Measurements from ENCODE around the gene C1orf141.
A peak's percentile ranks its signal among the peaks of the same experiment; 100 is the strongest.
"Not testable (repeated sequence)": the region's sequence is repeated elsewhere in the genome, so short reads cannot be mapped to it uniquely, and the experiment has no call there.

Gene C1orf141

DNA sequence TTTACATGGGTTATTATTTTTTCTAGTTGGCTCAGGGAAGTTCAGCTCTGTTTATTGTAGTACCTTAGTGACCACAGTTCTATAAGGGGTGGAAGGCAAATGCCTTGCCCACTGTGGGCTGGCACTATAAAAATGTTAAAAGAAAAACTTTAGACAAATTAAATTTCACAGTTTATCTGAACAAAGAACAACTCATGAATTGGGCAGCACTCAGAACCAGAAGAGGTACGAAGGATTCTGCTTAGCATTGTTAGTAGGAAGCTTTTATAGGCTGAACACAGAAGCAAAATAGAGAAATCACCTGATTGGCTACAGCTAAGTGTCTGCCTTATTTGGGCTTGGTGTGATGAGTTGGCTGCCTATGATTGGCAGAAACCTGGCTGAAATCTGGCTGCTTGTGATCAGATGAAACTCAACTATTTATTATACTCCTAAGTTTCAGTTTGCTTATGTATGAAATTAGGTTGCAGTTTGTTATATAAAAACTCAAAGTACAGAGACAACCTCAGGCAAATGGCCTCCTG is 45.0 kb downstream of the C1orf141 start:
- no peak for DNase-seq (ENCODE audit: low read depth in 2 of 3, low spot score in 1 of 3)

GRCh38 chr1:67088440-67088839 is 46.3 kb downstream of the C1orf141 start:
- no peak for DNase-seq (ENCODE audit: low read depth in 2 of 3, low spot score in 1 of 3)

- DNase-seq (ENCODE audit: low read depth in 2 of 3, low spot score in 1 of 3), result no peak
Measured at GRCh38 chr1:67085326-67085725, 49.4 kb downstream of the C1orf141 start.

GRCh38 chr1:67084765-67085318 is 49.9 kb downstream of the C1orf141 start:
- DNase-seq (ENCODE audit: low read depth in 2 of 3, low spot score in 1 of 3), result no peak

DNA sequence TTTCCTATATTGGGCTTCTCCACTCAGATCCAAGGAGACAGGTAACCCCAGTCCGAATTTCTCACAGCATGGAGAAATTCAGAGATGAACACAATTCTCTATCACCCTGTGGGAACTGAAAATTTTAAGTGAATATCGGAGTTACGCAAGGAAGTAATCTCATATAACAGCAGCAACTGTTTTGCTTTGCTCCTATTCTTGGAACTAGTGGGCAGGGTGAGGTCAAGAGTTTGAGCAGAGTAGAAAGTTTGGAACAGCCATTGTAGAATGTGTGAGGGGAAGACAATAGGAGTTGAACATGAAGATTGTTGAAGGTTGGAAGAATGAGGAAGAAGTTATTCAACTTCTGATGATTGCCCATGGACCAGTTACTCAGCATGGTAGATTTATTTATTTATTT is 56.5 kb downstream of the C1orf141 start:
- no peak for DNase-seq (ENCODE audit: low read depth in 2 of 3, low spot score in 1 of 3)

- no peak for DNase-seq (ENCODE audit: low read depth in 2 of 3, low spot score in 1 of 3)
Measured at GRCh38 chr1:67077593-67077992, 57.2 kb downstream of the C1orf141 start.

DNA sequence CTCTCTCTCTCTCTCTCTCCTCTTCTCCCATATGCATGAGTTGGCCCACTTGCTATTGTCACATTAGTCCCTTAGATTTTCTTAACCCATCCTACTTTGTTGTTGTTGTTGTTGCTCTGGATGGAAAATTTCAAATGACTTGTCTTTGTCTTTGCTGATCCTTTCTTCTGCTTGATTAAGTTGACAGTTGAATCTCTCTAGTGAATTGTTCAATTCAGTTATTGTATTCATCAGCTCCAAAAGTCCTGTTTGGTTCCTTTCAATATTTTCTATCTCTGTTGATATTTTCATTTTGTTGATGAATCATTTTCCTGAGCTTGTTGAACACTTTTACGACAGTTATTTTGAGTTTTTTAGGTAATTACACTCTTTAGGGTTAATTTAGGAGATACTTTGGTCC is 62.0 kb downstream of the C1orf141 start:
- DNase-seq (ENCODE audit: low read depth in 2 of 3, low spot score in 1 of 3), result no peak

DNA sequence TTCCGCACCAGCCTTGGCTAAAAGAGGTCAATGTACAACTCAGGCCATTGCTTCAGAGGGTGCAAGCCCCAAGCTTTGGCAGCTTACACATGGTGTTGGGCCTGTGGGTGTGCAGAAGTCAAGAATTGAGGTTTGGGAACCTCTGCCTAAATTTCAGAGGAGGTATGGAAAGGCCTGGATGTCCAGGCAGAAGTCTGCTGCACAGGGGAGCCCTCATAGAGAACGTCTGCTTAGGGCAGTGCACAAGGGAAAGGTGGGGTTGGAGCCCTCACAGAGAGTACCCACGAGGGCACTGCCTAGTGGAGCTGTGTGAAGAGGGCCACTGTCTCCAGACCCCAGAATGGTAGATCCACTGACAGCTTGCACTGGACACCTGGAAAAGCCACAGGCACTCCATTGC is 67.1 kb downstream of the C1orf141 start:
- not testable (repeated sequence) for DNase-seq (ENCODE audit: low read depth in 2 of 3, low spot score in 1 of 3)

DNA sequence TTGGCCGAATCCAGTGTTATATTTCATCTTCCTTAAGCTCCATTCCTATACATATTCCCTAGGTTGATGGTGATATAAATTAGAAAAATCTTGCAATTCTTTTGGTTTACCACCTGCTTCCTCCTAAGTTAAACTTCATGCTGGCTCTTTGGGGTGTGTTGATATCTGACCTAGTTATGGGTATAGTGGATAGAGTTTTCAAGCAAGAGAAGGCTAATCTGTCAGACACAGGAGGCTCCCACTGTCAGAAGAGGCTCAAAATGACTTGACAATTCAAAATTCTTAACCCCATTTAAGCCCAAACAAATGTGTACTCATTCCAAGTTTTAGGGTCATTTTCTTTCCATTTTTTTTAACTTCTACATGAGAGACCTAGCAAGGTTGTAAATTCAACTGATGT is 72.4 kb downstream of the C1orf141 start:
- no peak for DNase-seq (ENCODE audit: low read depth in 2 of 3, low spot score in 1 of 3)

- DNase-seq (ENCODE audit: low read depth in 2 of 3, low spot score in 1 of 3), result no peak
Measured at GRCh38 chr1:67061266-67061665, 73.5 kb downstream of the C1orf141 start.

- DNase-seq (ENCODE audit: low read depth in 2 of 3, low spot score in 1 of 3), result no peak
Measured at GRCh38 chr1:67060811-67061218, 74.0 kb downstream of the C1orf141 start.

GRCh38 chr1:67059346-67059745 is 75.4 kb downstream of the C1orf141 start:
- DNase-seq (ENCODE audit: low read depth in 2 of 3, low spot score in 1 of 3), result no peak

- no peak for DNase-seq (ENCODE audit: low read depth in 2 of 3, low spot score in 1 of 3)
Measured at GRCh38 chr1:67058761-67059160, 76.0 kb downstream of the C1orf141 start.

DNA sequence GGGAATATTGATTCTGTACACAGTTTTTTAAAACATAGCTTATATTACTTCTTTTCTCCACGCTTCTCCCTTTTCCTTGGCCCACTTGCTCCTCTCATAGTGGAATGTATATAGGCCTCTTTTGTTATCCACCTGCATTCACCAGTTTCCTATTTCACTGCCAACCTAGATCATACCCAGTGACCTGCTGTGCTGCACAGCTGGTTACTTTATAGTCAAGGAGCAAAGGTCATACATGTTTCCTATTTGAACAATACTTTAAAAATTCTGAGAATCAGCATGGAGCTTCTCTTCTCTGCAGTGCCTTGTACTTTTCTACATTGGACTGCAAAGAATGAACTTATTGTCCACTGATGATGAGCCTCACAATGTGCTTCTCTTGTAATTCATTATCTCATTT is 76.5 kb downstream of the C1orf141 start:
- no peak for DNase-seq (ENCODE audit: low read depth in 2 of 3, low spot score in 1 of 3)

- DNase-seq (ENCODE audit: low read depth in 2 of 3, low spot score in 1 of 3), result peak; percentile 50 to 69 (median 58)
Measured at GRCh38 chr1:67053785-67054772, 80.7 kb downstream of the C1orf141 start, which contains the start of gene SLC35D1. Gene SLC35D1, minus strand, starts transcription at chr1:67054148. Its CDS starts 135 bp downstream, at chr1:67054013.

GRCh38 chr1:67053535-67053784 is 81.3 kb downstream of the C1orf141 start:
- DNase-seq (ENCODE audit: low read depth in 2 of 3, low spot score in 1 of 3), result peak in 1 of 3 donors; percentile 24

- DNase-seq (ENCODE audit: low read depth in 2 of 3, low spot score in 1 of 3), result no peak
Measured at GRCh38 chr1:67052741-67053534, 81.8 kb downstream of the C1orf141 start.

GRCh38 chr1:67051196-67051595 is 83.6 kb downstream of the C1orf141 start:
- DNase-seq (ENCODE audit: low read depth in 2 of 3, low spot score in 1 of 3), result no peak

GRCh38 chr1:67044631-67045270 is 90.0 kb downstream of the C1orf141 start:
- DNase-seq (ENCODE audit: low read depth in 2 of 3, low spot score in 1 of 3), result no peak

DNA sequence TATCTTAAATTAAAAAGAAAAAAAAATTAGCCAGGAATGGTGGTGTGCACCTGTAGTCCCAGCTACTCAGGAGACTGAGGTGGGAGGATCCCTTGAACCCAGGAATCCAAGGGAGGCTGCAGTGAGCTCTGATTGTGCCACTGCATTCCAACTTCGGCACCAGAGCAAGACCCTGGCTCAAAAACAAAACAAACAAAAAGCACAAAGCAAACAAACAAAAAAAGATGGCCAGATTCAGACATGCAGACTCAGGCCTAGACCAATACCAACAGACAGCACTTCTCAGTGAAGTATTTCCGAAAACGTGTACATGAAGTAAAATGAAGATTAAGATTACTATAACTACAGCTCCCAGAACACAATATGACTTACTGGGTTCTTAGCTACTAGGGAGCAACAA is 91.4 kb downstream of the C1orf141 start:
- no peak for DNase-seq (ENCODE audit: low read depth in 2 of 3, low spot score in 1 of 3)

Measured in stimulated activated CD4-positive, alpha-beta T cell treated with anti-CD3 and anti-CD28 coated beads, Interleukin-12 subunit alpha, Interleukin-12 subunit beta, amount 100 ng/mL, for 48 hours (primary cell).